ENCODE data around the gene INO80.

DNA sequence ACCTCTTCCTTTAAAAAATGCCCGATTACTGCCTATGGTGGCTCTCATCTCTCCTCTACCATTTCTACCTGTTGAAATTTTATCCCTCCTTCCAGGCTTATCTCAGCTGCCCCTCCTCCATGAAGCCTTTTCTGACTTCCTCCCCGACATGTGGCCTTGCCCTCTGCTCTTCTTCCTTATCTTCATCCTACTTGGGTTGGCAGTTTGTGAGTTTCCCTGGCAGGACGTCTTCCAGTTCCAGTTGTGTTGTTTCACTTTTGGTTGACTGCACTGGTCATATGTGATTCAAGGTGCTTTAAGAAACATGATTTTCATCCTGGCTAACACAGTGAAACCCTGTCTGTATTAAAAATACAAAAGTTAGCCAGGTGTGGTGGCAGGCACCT, 182.6 kb downstream of the INO80 start:
- TF ChIP-seq CTCF (IDR thresholded peaks at IDR 0.05) (no peak), POLR2A (IDR thresholded peaks at IDR 0.05) (no peak)
